Measurements from ENCODE around the gene ESPL1. TPM values are rescaled to one million over a fixed set of nuclear protein-coding genes. Genes with fewer than 3 reads are reported as not detected.

Gene ESPL1
- total RNA-seq, 2 donors from 2014 or later: 0.55 to 6.1 TPM

- no peak for DNase-seq (ENCODE audit: low spot score)
- no peaks in the 10 kb centered on the region for H3K27me3 ChIP-seq (replicated peaks; ENCODE audit: insufficient read depth)
- no peak overlapping the region for H3K4me3 ChIP-seq
- H3K4me1 ChIP-seq (replicated peaks): peaks cover 29% of the 10 kb centered on the region
- intact Hi-C loops (cut with DNase I): no loop called here
- H3K36me3 ChIP-seq: no peaks in the 10 kb centered on the region
- H3K9me3 ChIP-seq: no peaks in the 10 kb centered on the region
- no peak overlapping the region for H3K27ac ChIP-seq
- no peak for TF ChIP-seq CTCF (IDR thresholded peaks at IDR 0.05)
- no peak for TF ChIP-seq POLR2AphosphoS5 (IDR thresholded peaks at IDR 0.05)
- TF ChIP-seq POLR2A (IDR thresholded peaks at IDR 0.05): no peak
- 91% methylated on average over 4 of the region's 4 CpGs for WGBS
Measured at GRCh38 chr12:53226815-53227214, 41.3 kb upstream of the ESPL1 start.

- Histone ChIP-seq H3K36me3 (no peaks in the 10 kb centered on the region), H3K27me3 (replicated peaks; ENCODE audit: insufficient read depth) (no peaks in the 10 kb centered on the region), H3K4me1 (replicated peaks) (peaks cover 30% of the 10 kb centered on the region), H3K4me3 (no peak overlapping the region), H3K9me3 (no peaks in the 10 kb centered on the region), H3K27ac (no peak overlapping the region)
- no peak for DNase-seq (ENCODE audit: low spot score)
- 93% methylated on average over 11 of the region's 11 CpGs for whole genome bisulfite sequencing
- intact Hi-C loops (cut with DNase I): no loop called here
- TF ChIP-seq CTCF (IDR thresholded peaks at IDR 0.05) (no peak), POLR2A (IDR thresholded peaks at IDR 0.05) (no peak), POLR2AphosphoS5 (IDR thresholded peaks at IDR 0.05) (no peak)
Measured at GRCh38 chr12:53227341-53227740, 40.8 kb upstream of the ESPL1 start.

GRCh38 chr12:53227836-53228235, 40.3 kb upstream of the ESPL1 start:
- no peak for TF ChIP-seq POLR2AphosphoS5 (IDR thresholded peaks at IDR 0.05)
- TF ChIP-seq POLR2A (IDR thresholded peaks at IDR 0.05): no peak
- H3K36me3 ChIP-seq: no peaks in the 10 kb centered on the region
- peaks cover 35% of the 10 kb centered on the region for H3K4me1 ChIP-seq (replicated peaks)
- intact Hi-C loops (cut with DNase I): no loop called here
- H3K4me3 ChIP-seq: no peak overlapping the region
- no peak for DNase-seq (ENCODE audit: low spot score)
- 82% methylated on average over 1 of the region's 1 CpG for WGBS
- H3K27me3 ChIP-seq (replicated peaks; ENCODE audit: insufficient read depth): no peaks in the 10 kb centered on the region
- H3K9me3 ChIP-seq: no peaks in the 10 kb centered on the region
- no peak overlapping the region for H3K27ac ChIP-seq

GRCh38 chr12:53229454-53229853, 38.6 kb upstream of the ESPL1 start:
- Histone ChIP-seq H3K27ac (peak overlapping the region; percentile 83 to 89), H3K4me3 (no peak overlapping the region), H3K27me3 (replicated peaks; ENCODE audit: insufficient read depth) (no peaks in the 10 kb centered on the region), H3K36me3 (no peaks in the 10 kb centered on the region), H3K9me3 (no peaks in the 10 kb centered on the region), H3K4me1 (replicated peaks) (peaks cover 24% of the 10 kb centered on the region)
- no peak for DNase-seq (ENCODE audit: low spot score)
- WGBS: 85% methylated on average over 2 of the region's 2 CpGs
- intact Hi-C loops (cut with DNase I): no loop called here
- TF ChIP-seq CTCF (IDR thresholded peaks at IDR 0.05) (no peak), POLR2AphosphoS5 (IDR thresholded peaks at IDR 0.05) (no peak), POLR2A (IDR thresholded peaks at IDR 0.05) (no peak)

- TF ChIP-seq POLR2A (IDR thresholded peaks at IDR 0.05) (peak; percentile 29), POLR2AphosphoS5 (IDR thresholded peaks at IDR 0.05) (peak; percentile 48), CTCF (IDR thresholded peaks at IDR 0.05) (no peak)
- peak; percentile 73 for DNase-seq (ENCODE audit: low spot score)
- WGBS: 53% methylated on average over 10 of the region's 10 CpGs
- no peaks in the 10 kb centered on the region for H3K27me3 ChIP-seq (replicated peaks; ENCODE audit: insufficient read depth)
- no peaks in the 10 kb centered on the region for H3K9me3 ChIP-seq
- intact Hi-C loops (cut with DNase I): no loop called here
- H3K36me3 ChIP-seq: no peaks in the 10 kb centered on the region
- peaks cover 16% of the 10 kb centered on the region for H3K4me1 ChIP-seq (replicated peaks)
- H3K4me3 ChIP-seq: peak overlapping the region in 1 of 2 donors; percentile 13
- peak overlapping the region; percentile 83 to 89 for H3K27ac ChIP-seq
Measured at GRCh38 chr12:53230108-53230845, 37.8 kb upstream of the ESPL1 start.

Data from prostate gland (tissue), 2 donors.